Muscle layer of duodenum (tissue), 2 donors: ENCODE results near the gene CLCN2.
A peak's percentile ranks its signal among the peaks of the same experiment; 100 is the strongest.

ENCODE experiments used
- H3K27ac ChIP-seq: one replicate; pipeline ENCODE4 v1.7.0; 2013; ENCODE audit warnings: mild to moderate bottlenecking, low read length
- H3K27me3 ChIP-seq: one replicate; pipeline ENCODE4 v1.7.0; 2013; ENCODE audit warnings: low read depth, mild to moderate bottlenecking, control low read depth, low read length
- H3K36me3 ChIP-seq, 2 donors: one replicate each; pipeline ENCODE4 v1.7.0; 2013; ENCODE audit warnings: low read length in 2 of 2, control low read depth in 1 of 2, mild to moderate bottlenecking in 1 of 2; ENCODE audit not compliant: insufficient read depth in 2 of 2, control insufficient read depth in 1 of 2
- H3K4me1 ChIP-seq, 2 donors: one replicate each; pipeline ENCODE4 v1.7.0; 2013; ENCODE audit warnings: low read length in 2 of 2, mild to moderate bottlenecking in 2 of 2, control low read depth in 1 of 2, moderate library complexity in 1 of 2; ENCODE audit not compliant: insufficient read depth in 2 of 2, control insufficient read depth in 1 of 2
- H3K4me3 ChIP-seq, 2 donors: one replicate each; pipeline ENCODE4 v1.7.0; 2013; ENCODE audit warnings: low read length in 2 of 2, low read depth in 1 of 2, mild to moderate bottlenecking in 1 of 2
- H3K9me3 ChIP-seq, 2 donors: one replicate each; pipeline ENCODE4 v1.7.0; 2013; ENCODE audit warnings: low read length in 2 of 2, control low read depth in 1 of 2, mild to moderate bottlenecking in 1 of 2; ENCODE audit not compliant: control insufficient read depth in 1 of 2
- donor health status: healthy.

CLCN2 gene

DNA sequence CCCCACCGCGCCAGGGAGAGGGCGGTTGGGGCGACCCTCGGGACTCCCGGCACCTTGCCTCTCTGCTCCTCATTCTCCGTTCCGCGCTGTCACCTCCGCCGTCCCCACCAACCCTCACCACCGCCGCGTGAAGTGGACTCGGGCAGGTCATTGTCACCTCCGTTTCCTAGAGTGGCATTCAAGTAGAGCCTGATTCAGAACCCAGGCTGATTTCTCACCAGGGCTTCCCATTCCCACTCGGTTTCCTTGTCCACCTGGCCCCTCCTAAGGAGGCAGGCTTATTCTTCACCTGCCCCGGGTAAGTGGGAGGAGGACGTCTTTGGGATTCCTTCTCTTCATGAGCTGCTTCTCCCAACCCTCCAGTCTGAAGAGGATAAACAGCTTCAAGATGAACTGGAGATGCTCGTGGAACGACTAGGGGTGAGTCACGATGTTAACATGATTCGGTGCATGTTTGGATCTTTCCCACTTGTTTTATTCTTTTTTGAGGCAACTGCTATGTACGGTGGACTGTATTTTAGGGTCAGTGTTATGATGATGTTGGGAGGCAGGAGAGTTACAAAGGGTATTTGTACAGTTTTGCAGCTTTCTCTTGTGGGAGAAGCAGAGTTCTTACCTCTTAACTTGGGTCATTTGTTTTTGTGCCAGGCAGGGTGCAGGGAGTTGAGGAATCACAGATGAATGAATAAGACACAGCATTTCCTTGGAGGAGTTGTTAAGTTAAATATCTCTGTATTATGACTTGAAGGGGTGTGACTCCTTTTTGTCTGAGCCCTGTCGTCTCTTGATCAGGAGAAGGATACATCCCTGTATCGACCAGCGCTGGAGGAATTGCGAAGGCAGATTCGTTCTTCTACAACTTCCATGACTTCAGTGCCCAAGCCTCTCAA is 61.7 kb downstream of the CLCN2 start:
- Histone ChIP-seq H3K4me1 (peaks cover 0 to 14% of the 10 kb centered on the region in 2 donors), H3K9me3 (no peaks in the 10 kb centered on the region), H3K36me3 (peaks cover 42 to 53% of the 10 kb centered on the region in 2 donors), H3K27me3 (no peaks in the 10 kb centered on the region), H3K27ac (peak overlapping the region; percentile 70), H3K4me3 (peak overlapping the region; percentile 79 to 97)

DNA sequence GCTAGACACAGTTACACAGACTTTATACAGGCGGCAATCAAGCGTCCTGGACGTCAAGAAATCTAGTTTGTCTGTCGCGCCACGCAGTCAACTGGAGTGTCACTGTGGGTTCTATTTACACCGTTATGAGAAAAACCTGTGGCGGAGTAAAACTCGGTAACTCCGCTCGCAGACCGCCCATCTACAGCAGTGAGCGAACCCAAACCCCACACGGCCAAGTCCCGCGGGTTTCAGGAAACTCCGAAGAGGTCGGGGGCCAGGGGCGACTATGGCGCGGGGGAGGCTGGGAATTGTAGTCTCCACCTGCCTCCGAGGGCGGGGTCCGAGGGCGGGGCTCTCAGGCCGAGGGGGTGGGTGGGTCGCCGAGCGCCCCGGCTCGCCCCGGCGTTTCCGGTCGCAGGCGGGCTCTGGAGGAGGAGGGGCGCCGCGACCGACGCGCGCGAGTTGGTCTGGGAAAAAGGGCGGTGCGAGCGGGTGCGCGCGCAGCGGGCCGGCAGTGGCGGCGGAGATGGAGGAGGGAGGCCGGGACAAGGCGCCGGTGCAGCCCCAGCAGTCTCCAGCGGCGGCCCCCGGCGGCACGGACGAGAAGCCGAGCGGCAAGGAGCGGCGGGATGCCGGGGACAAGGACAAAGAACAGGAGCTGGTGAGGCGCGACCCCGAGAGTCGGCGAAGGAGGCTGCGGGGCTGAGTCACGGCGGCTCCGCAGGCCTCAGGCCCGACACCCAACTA is 62.5 kb downstream of the CLCN2 start, which contains the start of gene PSMD2:
Gene PSMD2 (plus strand): TSS at position 483 of the 729 bp plus-strand sequence. CDS start 26 bp downstream, at position 509.
- Histone ChIP-seq H3K4me1 (peaks cover 0 to 14% of the 10 kb centered on the region in 2 donors), H3K27me3 (no peaks in the 10 kb centered on the region), H3K4me3 (peak within 1 kb of the TSS; percentile 79 to 97), H3K9me3 (no peaks in the 10 kb centered on the region), H3K36me3 (peaks cover 36 to 45% of the 10 kb centered on the region in 2 donors), H3K27ac (peak within 1 kb of the TSS; percentile 85)

DNA sequence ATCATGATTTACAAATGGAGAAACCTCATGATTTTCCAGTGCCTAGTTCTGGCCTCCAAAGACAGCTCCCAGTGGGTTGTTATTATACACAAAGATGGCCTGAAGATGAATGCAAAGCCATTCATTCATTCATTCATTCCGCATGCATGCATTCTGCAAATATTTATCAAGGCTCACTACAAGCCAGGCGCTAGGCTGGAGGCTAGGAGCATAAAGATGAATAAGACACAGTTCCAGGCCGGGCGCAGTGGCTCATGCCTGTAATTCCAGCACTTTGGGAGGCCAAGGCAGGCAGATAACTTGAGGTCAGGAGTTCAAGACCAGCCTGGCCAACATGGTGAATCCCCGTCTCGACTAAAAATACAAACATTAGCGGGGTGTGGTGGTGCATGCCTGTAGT is 64.8 kb downstream of the CLCN2 start:
- Histone ChIP-seq H3K4me3 (no peak overlapping the region), H3K4me1 (peaks cover 0 to 14% of the 10 kb centered on the region in 2 donors), H3K36me3 (peaks cover 13 to 22% of the 10 kb centered on the region in 2 donors), H3K27me3 (no peaks in the 10 kb centered on the region), H3K27ac (no peak overlapping the region), H3K9me3 (no peaks in the 10 kb centered on the region)
